Kidney epithelial cell (primary cell): ENCODE measurements around the gene NSUN2. TPM values are rescaled to one million over a fixed set of nuclear protein-coding genes. Genes with fewer than 3 reads are reported as not detected.

ENCODE experiments used
- DNase-seq: peaks from one replicate; pipeline ENCODE4 v3.0.0-alpha.2; 2010; ENCODE audit warnings: low read depth
- H3K27me3 ChIP-seq: 2 replicates; pipeline ENCODE4 v1.6.0; 2011; ENCODE audit warnings: low read length; ENCODE audit not compliant: control insufficient read depth, insufficient read depth
- H3K36me3 ChIP-seq: 2 replicates; pipeline ENCODE4 v1.5.1; 2011; ENCODE audit warnings: low read length; ENCODE audit not compliant: control insufficient read depth, insufficient read depth
- H3K4me3 ChIP-seq: 2 replicates; pipeline ENCODE4 v1.5.1; 2011; ENCODE audit warnings: low read depth, mild to moderate bottlenecking, control low read depth, low read length
- total RNA-seq: library from RNA; depleted of rRNA; stranded (reverse); fragments of >200 nt; gene quantifications from 2 replicates; pipeline ENCODE4 v1.2.3, GENCODE V29; 2015
- TF ChIP-seq, protein P1 (sequence below): IDR thresholded peaks from 2 replicates; pipeline ENCODE4 v1.5.1; 2011; ENCODE audit warnings: mild to moderate bottlenecking, moderate library complexity, low read length, control low read depth, inconsistent platforms; ENCODE audit not compliant: insufficient read depth, poor library complexity, severe bottlenecking

The NSUN2 gene
- total RNA-seq, 1 donor from 2014 or later, result 62.8 TPM

GRCh38 chr5:6595405-6595804 lies 37.4 kb downstream of the NSUN2 start:
- Histone ChIP-seq H3K4me3 (no peak overlapping the region), H3K27me3 (no peaks in the 10 kb centered on the region), H3K36me3 (no peaks in the 10 kb centered on the region)
- TF ChIP-seq, protein P1, sequence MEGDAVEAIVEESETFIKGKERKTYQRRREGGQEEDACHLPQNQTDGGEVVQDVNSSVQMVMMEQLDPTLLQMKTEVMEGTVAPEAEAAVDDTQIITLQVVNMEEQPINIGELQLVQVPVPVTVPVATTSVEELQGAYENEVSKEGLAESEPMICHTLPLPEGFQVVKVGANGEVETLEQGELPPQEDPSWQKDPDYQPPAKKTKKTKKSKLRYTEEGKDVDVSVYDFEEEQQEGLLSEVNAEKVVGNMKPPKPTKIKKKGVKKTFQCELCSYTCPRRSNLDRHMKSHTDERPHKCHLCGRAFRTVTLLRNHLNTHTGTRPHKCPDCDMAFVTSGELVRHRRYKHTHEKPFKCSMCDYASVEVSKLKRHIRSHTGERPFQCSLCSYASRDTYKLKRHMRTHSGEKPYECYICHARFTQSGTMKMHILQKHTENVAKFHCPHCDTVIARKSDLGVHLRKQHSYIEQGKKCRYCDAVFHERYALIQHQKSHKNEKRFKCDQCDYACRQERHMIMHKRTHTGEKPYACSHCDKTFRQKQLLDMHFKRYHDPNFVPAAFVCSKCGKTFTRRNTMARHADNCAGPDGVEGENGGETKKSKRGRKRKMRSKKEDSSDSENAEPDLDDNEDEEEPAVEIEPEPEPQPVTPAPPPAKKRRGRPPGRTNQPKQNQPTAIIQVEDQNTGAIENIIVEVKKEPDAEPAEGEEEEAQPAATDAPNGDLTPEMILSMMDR, result no peak
- no peak for DNase-seq

GRCh38 chr5:6594066-6594465 lies 38.8 kb downstream of the NSUN2 start:
- TF ChIP-seq, protein P1, result no peak
- Histone ChIP-seq H3K4me3 (no peak overlapping the region), H3K36me3 (no peaks in the 10 kb centered on the region), H3K27me3 (no peaks in the 10 kb centered on the region)
- DNase-seq, result no peak

- no peak for DNase-seq
- Histone ChIP-seq H3K27me3 (no peaks in the 10 kb centered on the region), H3K4me3 (no peak overlapping the region), H3K36me3 (no peaks in the 10 kb centered on the region)
- TF ChIP-seq, protein P1, result no peak
Measured at GRCh38 chr5:6593148-6594016, 39.5 kb downstream of the NSUN2 start.

DNA sequence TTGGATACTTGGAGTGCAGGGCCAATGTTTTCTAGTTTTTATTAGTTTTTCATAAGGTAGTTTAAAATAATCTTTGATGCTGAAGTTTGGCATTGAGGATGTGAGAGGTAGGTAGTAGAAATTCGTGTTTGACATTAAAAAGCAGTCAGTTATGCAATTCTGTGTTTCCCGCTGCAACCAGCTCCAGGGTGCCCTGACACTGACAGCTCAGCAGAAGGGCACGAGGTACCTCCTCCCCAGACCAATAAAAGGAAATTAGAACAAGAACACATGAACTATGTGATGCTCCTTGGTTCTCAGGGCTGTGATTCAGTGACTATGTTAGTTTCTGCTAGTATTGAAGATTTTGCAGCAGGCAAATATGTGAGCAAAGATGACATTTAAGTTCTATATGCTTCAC lies 40.2 kb downstream of the NSUN2 start:
- TF ChIP-seq, protein P1, result no peak
- no peak for DNase-seq
- H3K4me3 ChIP-seq, result no peak overlapping the region
- no peaks in the 10 kb centered on the region for H3K36me3 ChIP-seq
- no peaks in the 10 kb centered on the region for H3K27me3 ChIP-seq

- TF ChIP-seq, protein P1, result no peak
- Histone ChIP-seq H3K27me3 (no peaks in the 10 kb centered on the region), H3K36me3 (no peaks in the 10 kb centered on the region), H3K4me3 (no peak overlapping the region)
- no peak for DNase-seq
Measured at GRCh38 chr5:6591671-6592288, 41.1 kb downstream of the NSUN2 start.
